GM13976 (cell line): ENCODE results near the gene KAT7.
"Not testable (repeated sequence)": the region's sequence is repeated elsewhere in the genome, so short reads cannot be mapped to it uniquely, and the experiment has no call there.

Experiments
- DNase-seq: peaks from one replicate; pipeline ENCODE4 v3.0.0; 2012; ENCODE audit warnings: low spot score
- CTCF ChIP-seq: IDR thresholded peaks from 2 replicates; pipeline ENCODE4 v1.5.1; 2012; ENCODE audit warnings: borderline replicate concordance, mild to moderate bottlenecking; ENCODE audit not compliant: insufficient read depth; ENCODE audit errors: extremely low read depth, missing control alignments, control extremely low read depth
- in situ Hi-C: fragments of 300-500 bp; cut with MboI; formaldehyde crosslinking; loops from one replicate; pipeline ENCODE4 v1.12.0; 2022; ENCODE audit warnings: low sequenced_read_pairs, mixed read lengths, inconsistent platforms; ENCODE audit not compliant: unreplicated experiment

The KAT7 gene

GRCh38 chr17:49823614-49824013 is 35.1 kb downstream of the KAT7 start:
- DNase-seq: no peak
- no peak for TF ChIP-seq CTCF
- in situ Hi-C loops: no loop called here

- in situ Hi-C loops: no loop called here
- no peak for TF ChIP-seq CTCF
- DNase-seq: no peak
Measured at GRCh38 chr17:49825645-49826044, 37.2 kb downstream of the KAT7 start.

GRCh38 chr17:49828325-49828724 is 39.8 kb downstream of the KAT7 start:
- in situ Hi-C loops, DNase-seq: not testable (repeated sequence)

GRCh38 chr17:49829026-49829425 is 40.5 kb downstream of the KAT7 start:
- in situ Hi-C loops: no loop called here
- no peak for TF ChIP-seq CTCF
- DNase-seq: no peak

- in situ Hi-C loops: no loop called here
- DNase-seq: no peak
- no peak for TF ChIP-seq CTCF
Measured at GRCh38 chr17:49830605-49831004, 42.1 kb downstream of the KAT7 start.

- in situ Hi-C loops: no loop called here
Measured at GRCh38 chr17:49832840-49833599, 44.5 kb downstream of the KAT7 start.

More at GRCh38 chr17:49832840-49833599, 44.5 kb downstream of the KAT7 start:
- no peak for TF ChIP-seq CTCF
- no peak for DNase-seq
